ENCODE results near the gene ALK.
A peak's percentile ranks its signal among the peaks of the same experiment; 100 is the strongest.
"Not testable (repeated sequence)": the region's sequence is repeated elsewhere in the genome, so short reads cannot be mapped to it uniquely, and the experiment has no call there.

Gene ALK

GRCh38 chr2:29831560-29831959 is 89.8 kb downstream of the ALK start:
- TF ChIP-seq CTCF (IDR thresholded peaks at IDR 0.05; ENCODE audit: borderline replicate concordance, insufficient read depth, low read depth, low read length): no peak
- no peak overlapping the region for H3K4me3 ChIP-seq (ENCODE audit: low read depth, low read length)

GRCh38 chr2:29829841-29830240 is 91.5 kb downstream of the ALK start:
- TF ChIP-seq CTCF (IDR thresholded peaks at IDR 0.05; ENCODE audit: borderline replicate concordance, insufficient read depth, low read depth, low read length): no peak

GRCh38 chr2:29824145-29824544 is 97.2 kb downstream of the ALK start:
- not testable (repeated sequence) for H3K4me3 ChIP-seq (ENCODE audit: low read depth, low read length)
- TF ChIP-seq CTCF (IDR thresholded peaks at IDR 0.05; ENCODE audit: borderline replicate concordance, insufficient read depth, low read depth, low read length): peak; percentile 10; the same call in 1 of the 2 replicates

More at GRCh38 chr2:29829841-29830240, 91.5 kb downstream of the ALK start:
- H3K4me3 ChIP-seq (ENCODE audit: low read depth, low read length): no peak overlapping the region

- no peak overlapping the region for H3K4me3 ChIP-seq (ENCODE audit: low read depth, low read length)
- no peak for TF ChIP-seq CTCF (IDR thresholded peaks at IDR 0.05; ENCODE audit: borderline replicate concordance, insufficient read depth, low read depth, low read length)
These were observed 99.8 kb downstream of the ALK start for GRCh38 chr2:29821591-29821990.

GRCh38 chr2:29819570-29819969 is 101.8 kb downstream of the ALK start:
- no peak for TF ChIP-seq CTCF (IDR thresholded peaks at IDR 0.05; ENCODE audit: borderline replicate concordance, insufficient read depth, low read depth, low read length)
- no peak overlapping the region for H3K4me3 ChIP-seq (ENCODE audit: low read depth, low read length)

- H3K4me3 ChIP-seq (ENCODE audit: low read depth, low read length): no peak overlapping the region
- TF ChIP-seq CTCF (IDR thresholded peaks at IDR 0.05; ENCODE audit: borderline replicate concordance, insufficient read depth, low read depth, low read length): no peak
These were observed 103.3 kb downstream of the ALK start for GRCh38 chr2:29817801-29818680.

GRCh38 chr2:29817299-29817698 is 104.1 kb downstream of the ALK start:
- TF ChIP-seq CTCF (IDR thresholded peaks at IDR 0.05; ENCODE audit: borderline replicate concordance, insufficient read depth, low read depth, low read length): no peak
- H3K4me3 ChIP-seq (ENCODE audit: low read depth, low read length): no peak overlapping the region
